ENCODE data around the gene UQCRQ. TPM values are rescaled to one million over a fixed set of nuclear protein-coding genes. Genes with fewer than 3 reads are reported as not detected.
A peak's percentile ranks its signal among the peaks of the same experiment; 100 is the strongest.

UQCRQ gene
- total RNA-seq, 1 donor, result 76.0 TPM

- Histone ChIP-seq H3K27ac (ENCODE audit: low read depth, low read length) (no peak overlapping the region), H3K79me2 (ENCODE audit: insufficient read depth, low read length) (no peaks in the 10 kb centered on the region), H3K4me2 (ENCODE audit: insufficient read depth, low read length) (no peak overlapping the region), H4K20me1 (ENCODE audit: insufficient read depth, low read length) (no peaks in the 10 kb centered on the region), H3K4me1 (ENCODE audit: insufficient read depth, low read length) (no peaks in the 10 kb centered on the region), H3K4me3 (ENCODE audit: insufficient read depth, low read length) (no peak overlapping the region), H3K27me3 (ENCODE audit: insufficient read depth, low read length) (no peaks in the 10 kb centered on the region), H3K36me3 (ENCODE audit: insufficient read depth, low read length) (no peaks in the 10 kb centered on the region), H2AFZ (ENCODE audit: low read length) (no peak overlapping the region), H3K9me3 (ENCODE audit: low read depth, low read length) (no peaks in the 10 kb centered on the region)
- no peak for TF ChIP-seq CTCF (IDR thresholded peaks at IDR 0.05; ENCODE audit: extremely low read depth, low read depth, low read length)
- DNase-seq (ENCODE audit: insufficient read length, low spot score, missing footprints), result no peak
Observed at GRCh38 chr5:132856011-132856410, 10.4 kb upstream of the UQCRQ start.

GRCh38 chr5:132859889-132860437, 6.5 kb upstream of the UQCRQ start:
- Histone ChIP-seq H3K27me3 (ENCODE audit: insufficient read depth, low read length) (no peaks in the 10 kb centered on the region), H3K4me1 (ENCODE audit: insufficient read depth, low read length) (no peaks in the 10 kb centered on the region), H4K20me1 (ENCODE audit: insufficient read depth, low read length) (no peaks in the 10 kb centered on the region), H3K9me3 (ENCODE audit: low read depth, low read length) (no peaks in the 10 kb centered on the region), H2AFZ (ENCODE audit: low read length) (no peak overlapping the region), H3K4me3 (ENCODE audit: insufficient read depth, low read length) (no peak overlapping the region), H3K4me2 (ENCODE audit: insufficient read depth, low read length) (no peak overlapping the region), H3K79me2 (ENCODE audit: insufficient read depth, low read length) (no peaks in the 10 kb centered on the region), H3K27ac (ENCODE audit: low read depth, low read length) (no peak overlapping the region), H3K36me3 (ENCODE audit: insufficient read depth, low read length) (no peaks in the 10 kb centered on the region)
- no peak for TF ChIP-seq CTCF (IDR thresholded peaks at IDR 0.05; ENCODE audit: extremely low read depth, low read depth, low read length)
- DNase-seq (ENCODE audit: insufficient read length, low spot score, missing footprints), result peak; percentile 57

GRCh38 chr5:132860742-132861141, 5.7 kb upstream of the UQCRQ start:
- Histone ChIP-seq H3K36me3 (ENCODE audit: insufficient read depth, low read length) (no peaks in the 10 kb centered on the region), H4K20me1 (ENCODE audit: insufficient read depth, low read length) (no peaks in the 10 kb centered on the region), H3K27me3 (ENCODE audit: insufficient read depth, low read length) (no peaks in the 10 kb centered on the region), H3K27ac (ENCODE audit: low read depth, low read length) (no peak overlapping the region), H3K4me3 (ENCODE audit: insufficient read depth, low read length) (no peak overlapping the region), H2AFZ (ENCODE audit: low read length) (no peak overlapping the region), H3K4me2 (ENCODE audit: insufficient read depth, low read length) (no peak overlapping the region), H3K9me3 (ENCODE audit: low read depth, low read length) (no peaks in the 10 kb centered on the region), H3K79me2 (ENCODE audit: insufficient read depth, low read length) (no peaks in the 10 kb centered on the region), H3K4me1 (ENCODE audit: insufficient read depth, low read length) (peaks cover 2% of the 10 kb centered on the region)
- TF ChIP-seq CTCF (IDR thresholded peaks at IDR 0.05; ENCODE audit: extremely low read depth, low read depth, low read length), result no peak
- DNase-seq (ENCODE audit: insufficient read length, low spot score, missing footprints), result no peak

GRCh38 chr5:132865668-132866341, 637 bp upstream of the UQCRQ start:
- H3K9me3 ChIP-seq (ENCODE audit: low read depth, low read length), result no peaks in the 10 kb centered on the region
- peaks cover 21% of the 10 kb centered on the region for H3K79me2 ChIP-seq (ENCODE audit: insufficient read depth, low read length)
- H3K4me2 ChIP-seq (ENCODE audit: insufficient read depth, low read length), result peak overlapping the region; percentile 100
- peak overlapping the region; percentile 96 for H3K4me3 ChIP-seq (ENCODE audit: insufficient read depth, low read length)
- peak overlapping the region; percentile 86 for H2AFZ ChIP-seq (ENCODE audit: low read length)
- no peaks in the 10 kb centered on the region for H3K27me3 ChIP-seq (ENCODE audit: insufficient read depth, low read length)
- TF ChIP-seq CTCF (IDR thresholded peaks at IDR 0.05; ENCODE audit: extremely low read depth, low read depth, low read length), result no peak
- peaks cover 17% of the 10 kb centered on the region for H3K36me3 ChIP-seq (ENCODE audit: insufficient read depth, low read length)
- peaks cover 11% of the 10 kb centered on the region for H3K4me1 ChIP-seq (ENCODE audit: insufficient read depth, low read length)
- H3K27ac ChIP-seq (ENCODE audit: low read depth, low read length), result peak overlapping the region; percentile 98
- H4K20me1 ChIP-seq (ENCODE audit: insufficient read depth, low read length), result peaks cover 10% of the 10 kb centered on the region
- DNase-seq (ENCODE audit: insufficient read length, low spot score, missing footprints), result peak; percentile 10
